ENCODE measurements around the gene CDK5. TPM values are rescaled to one million over a fixed set of nuclear protein-coding genes. Genes with fewer than 3 reads are reported as not detected.

CDK5 gene
- total and polyA plus RNA-seq, 9 of the 15 experiments (the other 6 are each of a cell fraction or from before 2014, with no cell fraction given): 3.2 to 38.0 (median 27.5) TPM

DNA sequence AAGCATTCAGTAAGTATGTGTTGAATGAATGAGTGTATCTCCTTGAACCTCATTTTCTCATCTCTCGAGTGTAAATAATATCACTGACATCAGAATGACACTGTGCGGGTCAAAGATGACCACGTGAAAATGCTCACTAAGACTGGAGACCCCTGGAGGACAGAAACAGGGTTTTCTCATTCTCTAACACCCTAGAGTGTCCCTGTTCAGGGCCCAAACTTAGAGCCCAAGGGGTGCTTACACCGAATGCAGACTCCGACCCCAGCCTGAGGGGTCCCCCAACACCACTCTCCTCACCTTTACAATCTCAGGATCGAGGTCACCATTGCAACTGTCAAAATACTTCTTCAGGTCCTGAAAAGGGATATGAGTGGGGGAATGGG is 1.4 kb downstream of the CDK5 start (continued):
- TF ChIP-seq ARID2 (IDR thresholded peaks at IDR 0.05) (no peak), TBP (optimal IDR thresholded peaks at IDR 0.05; ENCODE audit: low read depth, low read length) (no peak), PHF21A (IDR thresholded peaks at IDR 0.05; ENCODE audit: borderline replicate concordance, low read depth) (no peak), RHOXF2B (CRISPR knock-in tag; conservative IDR thresholded peaks at IDR 0.05) (no peak), PCBP1 (IDR thresholded peaks at IDR 0.05; ENCODE audit: low read depth, low read length, poor library complexity, severe bottlenecking) (no peak), NFE2L1 (tag; IDR thresholded peaks at IDR 0.05; ENCODE audit: borderline replicate concordance, low read depth) (no peak), ZBTB17 (CRISPR knock-in tag; IDR thresholded peaks at IDR 0.05) (no peak), E2F3 (CRISPR knock-in tag; IDR thresholded peaks at IDR 0.05) (no peak), PRMT5 (CRISPR knock-in tag; IDR thresholded peaks at IDR 0.05) (no peak), RBM14 (IDR thresholded peaks at IDR 0.05; ENCODE audit: borderline replicate concordance, insufficient read depth, low read depth, low read length) (no peak), FOXJ3 (CRISPR knock-in tag; IDR thresholded peaks at IDR 0.05) (no peak), FOXP1 (CRISPR knock-in tag; IDR thresholded peaks at IDR 0.05) (no peak), FOXK1 (CRISPR knock-in tag; IDR thresholded peaks at IDR 0.05; ENCODE audit: borderline replicate concordance) (no peak), CREB1 (IDR thresholded peaks at IDR 0.05) (peak; percentile 42), CREB1 (CRISPR knock-in tag; IDR thresholded peaks at IDR 0.05) (peak; percentile 11; the same call in 1 of the 2 replicates), ZNF79 (CRISPR knock-in tag; IDR thresholded peaks at IDR 0.05; ENCODE audit: low read depth) (no peak)
- TF ChIP-seq, protein P1, sequence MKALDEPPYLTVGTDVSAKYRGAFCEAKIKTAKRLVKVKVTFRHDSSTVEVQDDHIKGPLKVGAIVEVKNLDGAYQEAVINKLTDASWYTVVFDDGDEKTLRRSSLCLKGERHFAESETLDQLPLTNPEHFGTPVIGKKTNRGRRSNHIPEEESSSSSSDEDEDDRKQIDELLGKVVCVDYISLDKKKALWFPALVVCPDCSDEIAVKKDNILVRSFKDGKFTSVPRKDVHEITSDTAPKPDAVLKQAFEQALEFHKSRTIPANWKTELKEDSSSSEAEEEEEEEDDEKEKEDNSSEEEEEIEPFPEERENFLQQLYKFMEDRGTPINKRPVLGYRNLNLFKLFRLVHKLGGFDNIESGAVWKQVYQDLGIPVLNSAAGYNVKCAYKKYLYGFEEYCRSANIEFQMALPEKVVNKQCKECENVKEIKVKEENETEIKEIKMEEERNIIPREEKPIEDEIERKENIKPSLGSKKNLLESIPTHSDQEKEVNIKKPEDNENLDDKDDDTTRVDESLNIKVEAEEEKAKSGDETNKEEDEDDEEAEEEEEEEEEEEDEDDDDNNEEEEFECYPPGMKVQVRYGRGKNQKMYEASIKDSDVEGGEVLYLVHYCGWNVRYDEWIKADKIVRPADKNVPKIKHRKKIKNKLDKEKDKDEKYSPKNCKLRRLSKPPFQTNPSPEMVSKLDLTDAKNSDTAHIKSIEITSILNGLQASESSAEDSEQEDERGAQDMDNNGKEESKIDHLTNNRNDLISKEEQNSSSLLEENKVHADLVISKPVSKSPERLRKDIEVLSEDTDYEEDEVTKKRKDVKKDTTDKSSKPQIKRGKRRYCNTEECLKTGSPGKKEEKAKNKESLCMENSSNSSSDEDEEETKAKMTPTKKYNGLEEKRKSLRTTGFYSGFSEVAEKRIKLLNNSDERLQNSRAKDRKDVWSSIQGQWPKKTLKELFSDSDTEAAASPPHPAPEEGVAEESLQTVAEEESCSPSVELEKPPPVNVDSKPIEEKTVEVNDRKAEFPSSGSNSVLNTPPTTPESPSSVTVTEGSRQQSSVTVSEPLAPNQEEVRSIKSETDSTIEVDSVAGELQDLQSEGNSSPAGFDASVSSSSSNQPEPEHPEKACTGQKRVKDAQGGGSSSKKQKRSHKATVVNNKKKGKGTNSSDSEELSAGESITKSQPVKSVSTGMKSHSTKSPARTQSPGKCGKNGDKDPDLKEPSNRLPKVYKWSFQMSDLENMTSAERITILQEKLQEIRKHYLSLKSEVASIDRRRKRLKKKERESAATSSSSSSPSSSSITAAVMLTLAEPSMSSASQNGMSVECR (CRISPR knock-in tag; IDR thresholded peaks at IDR 0.05): peak; percentile 62; the same call in 1 of the 2 replicates
- TF ChIP-seq, protein P2, sequence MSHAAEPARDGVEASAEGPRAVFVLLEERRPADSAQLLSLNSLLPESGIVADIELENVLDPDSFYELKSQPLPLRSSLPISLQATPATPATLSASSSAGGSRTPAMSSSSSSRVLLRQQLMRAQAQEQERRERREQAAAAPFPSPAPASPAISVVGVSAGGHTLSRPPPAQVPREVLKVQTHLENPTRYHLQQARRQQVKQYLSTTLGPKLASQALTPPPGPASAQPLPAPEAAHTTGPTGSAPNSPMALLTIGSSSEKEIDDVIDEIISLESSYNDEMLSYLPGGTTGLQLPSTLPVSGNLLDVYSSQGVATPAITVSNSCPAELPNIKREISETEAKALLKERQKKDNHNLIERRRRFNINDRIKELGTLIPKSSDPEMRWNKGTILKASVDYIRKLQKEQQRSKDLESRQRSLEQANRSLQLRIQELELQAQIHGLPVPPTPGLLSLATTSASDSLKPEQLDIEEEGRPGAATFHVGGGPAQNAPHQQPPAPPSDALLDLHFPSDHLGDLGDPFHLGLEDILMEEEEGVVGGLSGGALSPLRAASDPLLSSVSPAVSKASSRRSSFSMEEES (CRISPR knock-in tag; IDR thresholded peaks at IDR 0.05): no peak
- TF ChIP-seq, protein P3, sequence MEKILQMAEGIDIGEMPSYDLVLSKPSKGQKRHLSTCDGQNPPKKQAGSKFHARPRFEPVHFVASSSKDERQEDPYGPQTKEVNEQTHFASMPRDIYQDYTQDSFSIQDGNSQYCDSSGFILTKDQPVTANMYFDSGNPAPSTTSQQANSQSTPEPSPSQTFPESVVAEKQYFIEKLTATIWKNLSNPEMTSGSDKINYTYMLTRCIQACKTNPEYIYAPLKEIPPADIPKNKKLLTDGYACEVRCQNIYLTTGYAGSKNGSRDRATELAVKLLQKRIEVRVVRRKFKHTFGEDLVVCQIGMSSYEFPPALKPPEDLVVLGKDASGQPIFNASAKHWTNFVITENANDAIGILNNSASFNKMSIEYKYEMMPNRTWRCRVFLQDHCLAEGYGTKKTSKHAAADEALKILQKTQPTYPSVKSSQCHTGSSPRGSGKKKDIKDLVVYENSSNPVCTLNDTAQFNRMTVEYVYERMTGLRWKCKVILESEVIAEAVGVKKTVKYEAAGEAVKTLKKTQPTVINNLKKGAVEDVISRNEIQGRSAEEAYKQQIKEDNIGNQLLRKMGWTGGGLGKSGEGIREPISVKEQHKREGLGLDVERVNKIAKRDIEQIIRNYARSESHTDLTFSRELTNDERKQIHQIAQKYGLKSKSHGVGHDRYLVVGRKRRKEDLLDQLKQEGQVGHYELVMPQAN (IDR thresholded peaks at IDR 0.05; ENCODE audit: borderline replicate concordance): no peak
- TF ChIP-seq, protein P4, sequence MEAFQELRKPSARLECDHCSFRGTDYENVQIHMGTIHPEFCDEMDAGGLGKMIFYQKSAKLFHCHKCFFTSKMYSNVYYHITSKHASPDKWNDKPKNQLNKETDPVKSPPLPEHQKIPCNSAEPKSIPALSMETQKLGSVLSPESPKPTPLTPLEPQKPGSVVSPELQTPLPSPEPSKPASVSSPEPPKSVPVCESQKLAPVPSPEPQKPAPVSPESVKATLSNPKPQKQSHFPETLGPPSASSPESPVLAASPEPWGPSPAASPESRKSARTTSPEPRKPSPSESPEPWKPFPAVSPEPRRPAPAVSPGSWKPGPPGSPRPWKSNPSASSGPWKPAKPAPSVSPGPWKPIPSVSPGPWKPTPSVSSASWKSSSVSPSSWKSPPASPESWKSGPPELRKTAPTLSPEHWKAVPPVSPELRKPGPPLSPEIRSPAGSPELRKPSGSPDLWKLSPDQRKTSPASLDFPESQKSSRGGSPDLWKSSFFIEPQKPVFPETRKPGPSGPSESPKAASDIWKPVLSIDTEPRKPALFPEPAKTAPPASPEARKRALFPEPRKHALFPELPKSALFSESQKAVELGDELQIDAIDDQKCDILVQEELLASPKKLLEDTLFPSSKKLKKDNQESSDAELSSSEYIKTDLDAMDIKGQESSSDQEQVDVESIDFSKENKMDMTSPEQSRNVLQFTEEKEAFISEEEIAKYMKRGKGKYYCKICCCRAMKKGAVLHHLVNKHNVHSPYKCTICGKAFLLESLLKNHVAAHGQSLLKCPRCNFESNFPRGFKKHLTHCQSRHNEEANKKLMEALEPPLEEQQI (IDR thresholded peaks at IDR 0.05): no peak

Measured in K562 (cell line).